SU-DHL-6 (cell line): ENCODE data around the gene SINHCAF.

Experiments
- H2AFZ ChIP-seq: fragments of 200-600 bp; sonication (generic); 2 replicates; pipeline ENCODE4 v1.6.1; 2014; ENCODE audit warnings: low read depth, mild to moderate bottlenecking, moderate library complexity, mixed read lengths, antibody characterized with exemption, low read length; ENCODE audit not compliant: severe bottlenecking
- H3F3A ChIP-seq: fragments of 200-600 bp; shearing (Covaris generic); 2 replicates; pipeline ENCODE4 v1.6.0; 2016; ENCODE audit warnings: antibody characterized with exemption, mild to moderate bottlenecking; ENCODE audit not compliant: insufficient read depth
- H3K27ac ChIP-seq: fragments of 200-600 bp; sonication (generic); 2 replicates; pipeline ENCODE4 v1.5.1; 2016; ENCODE audit warnings: low read depth, mild to moderate bottlenecking, low read length, moderate library complexity, mixed read lengths
- H3K27me3 ChIP-seq: fragments of 200-600 bp; sonication (generic), shearing (Covaris generic); 2 replicates; pipeline ENCODE4 v1.6.0; 2014; ENCODE audit warnings: mild to moderate bottlenecking, low read length
- H3K36me3 ChIP-seq: fragments of 200-600 bp; sonication (generic); 2 replicates; pipeline ENCODE4 v1.6.1; 2014; ENCODE audit warnings: mild to moderate bottlenecking, low read length, mixed read lengths
- H3K4me2 ChIP-seq: fragments of 300-600, 200-600 bp; shearing (Covaris generic), sonication (generic); 2 replicates; pipeline ENCODE4 v1.6.0; 2014; ENCODE audit warnings: low read length, low read depth, mild to moderate bottlenecking; ENCODE audit not compliant: poor library complexity, severe bottlenecking
- H3K4me3 ChIP-seq: fragments of 200-600 bp; sonication (generic); 2 replicates; pipeline ENCODE4 v1.5.1; 2014; ENCODE audit warnings: antibody characterized with exemption, low read length, mild to moderate bottlenecking, mixed read lengths; ENCODE audit not compliant: insufficient read depth, poor library complexity, severe bottlenecking
- H3K79me2 ChIP-seq: fragments of 200-600 bp; sonication (generic); 2 replicates; pipeline ENCODE4 v1.6.1; 2014; ENCODE audit warnings: mild to moderate bottlenecking, low read length, moderate library complexity; ENCODE audit not compliant: insufficient read depth
- H3K9ac ChIP-seq: fragments of 200-600 bp; sonication (generic); 2 replicates; pipeline ENCODE4 v1.7.0; 2014; ENCODE audit warnings: mild to moderate bottlenecking, low read length
- H3K9me2 ChIP-seq: fragments of 200-600 bp; sonication (generic); replicated peaks from 2 replicates; pipeline ENCODE4 v1.6.1; 2014; ENCODE audit warnings: low read length; ENCODE audit not compliant: insufficient read depth
- H3K9me3 ChIP-seq: fragments of 200-600 bp; sonication (generic); 2 replicates; pipeline ENCODE4 v1.6.1; 2014; ENCODE audit warnings: low read length, mixed read lengths; ENCODE audit not compliant: insufficient read depth
- H4K20me1 ChIP-seq: fragments of 200-600 bp; sonication (generic); 2 replicates; pipeline ENCODE4 v1.6.1; 2014; ENCODE audit warnings: low read depth, mild to moderate bottlenecking, antibody characterized with exemption, low read length, moderate library complexity, mixed read lengths
- CTCF ChIP-seq: fragments of 200-600 bp; sonication (generic); IDR thresholded peaks from one replicate; pipeline ENCODE4 v1.5.1; 2017; ENCODE audit warnings: antibody characterized with exemption, mild to moderate bottlenecking, low read length, moderate library complexity; ENCODE audit not compliant: insufficient read depth, poor library complexity, severe bottlenecking
- EZH2phosphoT487 ChIP-seq: fragments of 200-600 bp; sonication (generic), shearing (Covaris generic); conservative IDR thresholded peaks from 2 replicates; pipeline ENCODE4 v1.6.1; 2018; ENCODE audit warnings: mild to moderate bottlenecking, antibody characterized with exemption, low read length, moderate library complexity, mixed read lengths

The SINHCAF gene

GRCh38 chr12:31315044-31315715 lies 10.8 kb downstream of the SINHCAF start:
- TF ChIP-seq CTCF (no peak), EZH2phosphoT487 (no peak)
- Histone ChIP-seq H3K9ac (no peak overlapping the region), H3K36me3 (peaks cover 6% of the 10 kb centered on the region), H3K27me3 (no peaks in the 10 kb centered on the region), H3F3A (peaks cover 22% of the 10 kb centered on the region), H4K20me1 (peaks cover 38% of the 10 kb centered on the region), H3K9me3 (no peaks in the 10 kb centered on the region), H3K27ac (no peak overlapping the region), H3K4me3 (no peak overlapping the region), H2AFZ (no peak overlapping the region), H3K4me2 (no peak overlapping the region), H3K9me2 (no peaks in the 10 kb centered on the region), H3K79me2 (peaks cover 100% of the 10 kb centered on the region)

GRCh38 chr12:31312431-31312830 lies 13.5 kb downstream of the SINHCAF start:
- Histone ChIP-seq H3K27ac (no peak overlapping the region), H4K20me1 (peaks cover 34% of the 10 kb centered on the region), H3K9ac (no peak overlapping the region), H3K4me2 (no peak overlapping the region), H3K27me3 (no peaks in the 10 kb centered on the region), H3F3A (peaks cover 1% of the 10 kb centered on the region; the same call in 1 of the 2 replicates), H3K36me3 (peaks cover 6% of the 10 kb centered on the region), H3K9me2 (no peaks in the 10 kb centered on the region), H3K9me3 (no peaks in the 10 kb centered on the region), H3K79me2 (peaks cover 100% of the 10 kb centered on the region), H2AFZ (no peak overlapping the region), H3K4me3 (no peak overlapping the region)
- no peak for TF ChIP-seq CTCF
- no peak for TF ChIP-seq EZH2phosphoT487

- H3K9me2 ChIP-seq, result no peaks in the 10 kb centered on the region
- no peak overlapping the region for H3K9ac ChIP-seq
- H3K4me3 ChIP-seq, result no peak overlapping the region
- H3K36me3 ChIP-seq, result peaks cover 6% of the 10 kb centered on the region
- no peak overlapping the region for H2AFZ ChIP-seq
- no peak overlapping the region for H3K4me2 ChIP-seq
- no peaks in the 10 kb centered on the region for H3K27me3 ChIP-seq
- H3K9me3 ChIP-seq, result no peaks in the 10 kb centered on the region
- H3K79me2 ChIP-seq, result peaks cover 100% of the 10 kb centered on the region
- H4K20me1 ChIP-seq, result peaks cover 31% of the 10 kb centered on the region; the same call in 1 of the 2 replicates
- H3K27ac ChIP-seq, result no peak overlapping the region
- TF ChIP-seq EZH2phosphoT487 (no peak), CTCF (no peak)
- no peaks in the 10 kb centered on the region for H3F3A ChIP-seq
Measured at GRCh38 chr12:31311634-31312258, 14.2 kb downstream of the SINHCAF start.
